ENCODE measurements around the gene GZMH.
"Not testable (repeated sequence)": the region's sequence is repeated elsewhere in the genome, so short reads cannot be mapped to it uniquely, and the experiment has no call there.

GZMH gene

GRCh38 chr14:24595073-24595808 is 14.2 kb downstream of the GZMH start:
- DNase-seq (ENCODE audit: low read depth): no peak

DNA sequence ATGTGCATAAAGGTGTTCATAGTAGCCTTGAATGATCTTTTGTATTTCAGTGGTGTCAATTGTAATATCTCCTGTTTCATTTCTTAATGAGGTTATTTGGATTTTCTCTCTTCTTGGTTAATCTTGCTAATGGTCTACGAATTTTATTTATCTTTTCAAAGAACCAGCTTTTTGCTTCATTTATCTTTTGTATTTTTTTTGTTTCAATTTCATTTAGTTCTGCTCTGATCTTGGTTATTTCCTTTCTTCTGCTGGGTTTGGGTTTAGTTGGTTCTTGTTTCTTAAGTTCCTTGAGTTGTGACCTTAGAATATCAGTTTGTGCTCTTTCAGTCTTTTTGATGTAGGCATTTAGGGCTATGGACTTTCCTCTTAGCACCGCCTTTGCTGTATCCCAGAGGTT is 18.5 kb downstream of the GZMH start:
- not testable (repeated sequence) for DNase-seq (ENCODE audit: low read depth)

DNA sequence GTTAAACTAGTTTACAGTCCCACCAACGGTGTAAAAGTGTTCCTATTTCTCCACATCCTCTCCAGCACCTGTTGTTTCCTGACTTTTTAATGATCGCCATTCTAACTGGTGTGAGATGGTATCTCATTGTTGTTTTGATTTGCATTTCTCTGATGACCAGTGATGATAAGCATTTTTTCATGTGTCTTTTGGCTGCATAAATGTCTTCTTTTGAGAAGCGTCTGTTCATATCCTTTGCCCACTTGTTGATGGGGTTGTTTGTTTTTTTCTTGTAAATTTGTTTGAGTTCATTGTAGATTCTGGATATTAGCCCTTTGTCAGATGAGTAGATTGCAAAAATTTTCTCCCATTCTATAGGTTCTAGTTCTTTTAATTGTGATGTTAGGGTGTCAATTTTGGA is 25.1 kb downstream of the GZMH start:
- not testable (repeated sequence) for DNase-seq (ENCODE audit: low read depth)

- no peak for DNase-seq (ENCODE audit: low read depth)
Observed at GRCh38 chr14:24578558-24578957, 30.9 kb downstream of the GZMH start.

GRCh38 chr14:24576771-24577170 is 32.7 kb downstream of the GZMH start:
- no peak for DNase-seq (ENCODE audit: low read depth)

GRCh38 chr14:24576182-24576581 is 33.3 kb downstream of the GZMH start, which contains the start of gene CTSG:
Gene CTSG, minus strand, starts transcription at chr14:24576250. Its CDS starts 27 bp downstream, at chr14:24576223.
- DNase-seq (ENCODE audit: low read depth): no peak

- no peak for DNase-seq (ENCODE audit: low read depth)
Observed at GRCh38 chr14:24574206-24574774, 35.2 kb downstream of the GZMH start.

DNA sequence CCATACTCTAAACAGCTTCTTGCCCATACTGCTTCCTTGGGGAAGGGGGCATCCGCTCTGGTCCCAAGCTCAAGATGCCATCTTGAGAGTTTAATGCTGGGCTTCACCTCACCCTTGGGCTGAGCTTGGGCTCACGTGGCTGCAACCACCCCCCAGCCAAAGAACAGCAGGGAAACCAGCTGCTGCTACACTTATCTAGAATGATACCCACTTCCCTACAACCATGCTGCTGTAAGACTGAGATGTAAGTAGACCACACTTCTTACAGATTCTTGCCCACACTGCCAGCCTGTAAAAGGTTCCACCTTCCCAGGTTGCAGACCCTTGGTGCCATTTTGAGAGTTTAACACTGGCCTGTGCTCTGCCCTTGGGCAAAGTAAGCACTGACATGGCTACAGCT is 43.2 kb downstream of the GZMH start:
- no peak for DNase-seq (ENCODE audit: low read depth)

GRCh38 chr14:24565766-24566165 is 43.7 kb downstream of the GZMH start:
- no peak for DNase-seq (ENCODE audit: low read depth)

- DNase-seq (ENCODE audit: low read depth): no peak
Observed at GRCh38 chr14:24563505-24563904, 46.0 kb downstream of the GZMH start.

DNA sequence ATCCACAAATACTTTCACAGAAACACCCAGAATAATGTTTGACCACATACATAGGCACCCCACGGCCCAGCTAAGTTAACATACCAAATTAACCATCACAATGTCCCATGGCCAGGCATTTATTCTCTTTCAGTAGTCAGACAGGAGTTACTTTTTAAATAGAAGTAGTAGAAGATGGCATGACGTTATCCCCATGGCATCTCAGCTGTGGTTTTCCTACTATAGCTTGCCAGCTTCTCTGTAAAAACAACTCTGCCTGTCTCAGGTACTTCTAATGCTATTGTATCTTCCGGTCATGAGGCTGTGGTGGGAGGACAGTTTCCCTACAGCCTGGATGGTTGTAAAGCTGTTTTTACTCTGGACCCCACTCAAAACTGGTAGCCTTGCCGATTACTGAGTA is 52.7 kb downstream of the GZMH start:
- no peak for DNase-seq (ENCODE audit: low read depth)

Data from activated T-helper 1 cell treated with Interleukin-2 at 50 U/mL for 16 hours (primary cell).